IPS DF 6.9 (cell line): Measurements from ENCODE around the gene CTNNBL1.
"Not testable (repeated sequence)": the region's sequence is repeated elsewhere in the genome, so short reads cannot be mapped to it uniquely, and the experiment has no call there.

ENCODE experiments used
- DNase-seq: peaks from one replicate; pipeline ENCODE4 v3.0.0-alpha.2; 2013; ENCODE audit warnings: low read depth, low spot score
- H3K27ac ChIP-seq: one replicate; pipeline ENCODE4 v1.5.1; 2013; ENCODE audit warnings: low read length, control low read depth
- H3K27me3 ChIP-seq: 2 replicates; pipeline ENCODE4 v1.6.1; 2013; ENCODE audit warnings: mild to moderate bottlenecking, low read length; ENCODE audit not compliant: control insufficient read depth, insufficient read depth
- H3K36me3 ChIP-seq: 2 replicates; pipeline ENCODE4 v1.6.1; 2013; ENCODE audit warnings: low read length; ENCODE audit not compliant: control insufficient read depth, insufficient read depth
- H3K4me1 ChIP-seq: 2 replicates; pipeline ENCODE4 v1.6.1; 2013; ENCODE audit warnings: low read length; ENCODE audit not compliant: control insufficient read depth, insufficient read depth
- H3K4me3 ChIP-seq: 2 replicates; pipeline ENCODE4 v1.5.1; 2013; ENCODE audit warnings: mild to moderate bottlenecking, low read length
- H3K9me3 ChIP-seq: 2 replicates; pipeline ENCODE4 v1.6.1; 2013; ENCODE audit warnings: low read length, inconsistent platforms; ENCODE audit not compliant: control insufficient read depth, insufficient read depth
- WGBS: extraction: QIAGEN DNeasy Blood & Tissue Kit; methylation state at CpG from one replicate; pipeline ENCODE4 v1.1.7; 2013; ENCODE audit warnings: mixed read lengths, missing lambda C conversion rate; ENCODE audit not compliant: insufficient read length, insufficient coverage; 5-methylcytosine and 5-hydroxymethylcytosine counted together

CTNNBL1 gene

DNA sequence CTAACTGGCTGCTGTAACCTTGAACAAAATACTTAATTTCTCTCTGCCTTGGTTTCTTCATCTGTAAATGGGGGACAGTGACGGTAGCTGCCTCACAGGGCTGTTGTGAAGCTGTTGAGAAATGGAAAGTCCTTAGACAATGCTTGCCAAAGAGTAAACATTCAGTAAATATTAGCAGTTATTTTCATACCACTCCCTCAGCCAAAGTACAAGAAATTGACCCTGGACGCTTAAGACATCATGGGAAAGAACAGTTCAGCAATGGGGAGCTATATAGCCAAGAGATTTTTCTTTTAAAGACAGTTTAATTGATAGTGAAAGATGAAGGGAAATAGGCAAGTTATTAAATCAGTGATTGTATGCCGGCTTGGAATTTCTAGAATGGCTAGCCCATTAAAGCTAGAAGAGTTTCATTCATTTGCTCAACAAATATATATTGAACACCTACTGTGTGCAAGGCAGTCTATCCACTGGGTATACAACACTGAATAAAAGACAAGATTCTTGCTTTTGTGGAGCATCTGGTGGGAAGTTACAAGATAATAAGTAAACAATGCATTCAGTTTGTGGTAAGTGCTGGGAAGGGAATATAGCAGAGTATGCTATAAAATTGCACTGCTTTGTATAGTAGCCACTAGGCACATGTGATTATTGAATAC lies 2.0 kb downstream of the CTNNBL1 start:
- H3K27ac ChIP-seq, result no peak overlapping the region
- no peaks in the 10 kb centered on the region for H3K27me3 ChIP-seq
- H3K36me3 ChIP-seq, result no peaks in the 10 kb centered on the region
- no peaks in the 10 kb centered on the region for H3K4me1 ChIP-seq
- H3K9me3 ChIP-seq, result no peaks in the 10 kb centered on the region
- DNase-seq, result no peak
- H3K4me3 ChIP-seq, result no peak overlapping the region
- WGBS, result no CpG with 5 or more reads among the region's 3 CpGs

DNA sequence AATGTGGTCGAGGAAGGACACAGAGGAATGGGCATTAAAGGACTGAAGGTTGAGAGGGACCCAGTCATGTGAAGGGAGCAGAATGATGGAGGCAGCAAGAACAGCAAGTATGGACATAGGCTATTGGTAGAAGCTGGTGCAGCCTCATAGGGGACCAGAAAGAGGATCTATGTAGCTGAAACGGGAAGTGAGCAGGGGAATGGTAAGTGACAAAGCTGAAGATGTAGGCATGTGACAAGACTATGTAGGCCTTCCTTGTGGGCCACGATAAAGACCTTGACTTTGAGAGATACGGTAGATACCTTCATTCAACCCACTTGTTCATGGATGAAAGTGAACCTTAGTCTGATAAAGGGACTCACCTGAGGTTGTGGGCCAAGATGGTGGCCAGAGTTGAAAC lies 3.5 kb downstream of the CTNNBL1 start:
- H3K27me3 ChIP-seq, result no peaks in the 10 kb centered on the region
- WGBS, result no CpG with 5 or more reads among the region's 4 CpGs
- H3K4me1 ChIP-seq, result no peaks in the 10 kb centered on the region
- no peaks in the 10 kb centered on the region for H3K36me3 ChIP-seq
- no peaks in the 10 kb centered on the region for H3K9me3 ChIP-seq
- no peak overlapping the region for H3K27ac ChIP-seq
- H3K4me3 ChIP-seq, result no peak overlapping the region
- DNase-seq, result no peak

DNA sequence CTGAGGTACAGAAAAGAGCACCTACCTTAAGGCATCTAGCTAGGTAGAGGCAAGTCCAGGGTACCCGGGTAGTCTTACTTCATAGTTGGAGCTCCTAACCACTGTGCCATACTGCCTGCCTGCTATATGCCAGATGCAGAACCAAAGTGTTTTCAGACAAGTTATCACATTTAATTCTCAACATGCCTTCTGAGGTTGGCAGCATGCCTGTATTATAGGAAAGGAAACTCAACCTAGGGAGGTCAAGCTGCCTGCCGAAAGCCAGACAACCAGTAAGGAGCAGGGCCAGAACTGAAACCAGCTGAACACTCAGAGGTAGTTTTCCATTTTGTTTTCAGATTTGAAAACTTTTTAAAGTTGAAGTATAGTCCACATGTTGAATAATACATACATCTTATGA lies 5.4 kb downstream of the CTNNBL1 start:
- no peak for DNase-seq
- Histone ChIP-seq H3K4me3 (no peak overlapping the region), H3K27ac (no peak overlapping the region), H3K9me3 (no peaks in the 10 kb centered on the region), H3K36me3 (no peaks in the 10 kb centered on the region), H3K4me1 (no peaks in the 10 kb centered on the region), H3K27me3 (no peaks in the 10 kb centered on the region)
- no CpG with 5 or more reads among the region's 2 CpGs for WGBS

DNA sequence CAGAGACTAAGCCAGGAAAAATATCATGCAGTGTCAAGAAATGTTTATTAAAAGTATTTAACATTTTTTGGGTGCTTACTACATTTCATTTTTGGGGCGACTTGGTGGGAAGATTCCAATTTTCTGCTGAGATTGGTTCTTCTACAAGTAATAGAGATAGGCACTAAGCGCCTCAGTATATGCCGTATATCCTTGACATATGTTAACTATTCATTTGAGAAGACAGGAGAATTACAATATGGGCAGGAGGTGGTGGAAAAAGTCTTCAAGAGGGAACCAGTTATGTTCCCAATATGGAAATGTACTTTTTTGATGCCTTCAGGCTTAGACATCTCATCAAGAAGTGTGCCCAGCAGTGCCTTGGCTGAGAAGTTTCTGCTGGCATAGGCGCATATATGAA lies 6.5 kb downstream of the CTNNBL1 start:
- Histone ChIP-seq H3K4me1 (no peaks in the 10 kb centered on the region), H3K27me3 (no peaks in the 10 kb centered on the region), H3K4me3 (no peak overlapping the region), H3K9me3 (no peaks in the 10 kb centered on the region), H3K27ac (no peak overlapping the region), H3K36me3 (no peaks in the 10 kb centered on the region)
- no peak for DNase-seq
- no CpG with 5 or more reads among the region's 4 CpGs for WGBS

DNA sequence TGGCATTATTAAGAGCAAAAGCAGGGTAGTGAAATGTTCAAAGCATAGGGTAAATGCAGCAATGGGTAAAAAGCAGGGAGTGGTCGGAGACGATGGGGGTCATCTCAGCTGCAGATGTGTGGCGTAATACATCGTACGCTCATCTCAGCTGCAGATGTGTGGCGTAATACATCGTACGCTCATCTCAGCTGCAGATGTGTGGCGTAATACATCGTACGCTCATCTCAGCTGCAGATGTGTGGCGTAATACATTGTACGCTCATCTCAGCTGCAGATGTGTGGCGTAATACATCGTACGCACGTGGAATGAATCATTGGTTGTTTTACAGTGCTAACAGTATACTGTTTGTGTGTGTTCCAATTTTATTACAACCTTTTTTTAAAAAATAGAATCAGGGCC lies 7.8 kb downstream of the CTNNBL1 start:
- H3K27ac ChIP-seq, H3K36me3 ChIP-seq, H3K27me3 ChIP-seq, DNase-seq, H3K9me3 ChIP-seq, H3K4me1 ChIP-seq, H3K4me3 ChIP-seq: not testable (repeated sequence)
- WGBS, result no CpG with 5 or more reads among the region's 17 CpGs

DNA sequence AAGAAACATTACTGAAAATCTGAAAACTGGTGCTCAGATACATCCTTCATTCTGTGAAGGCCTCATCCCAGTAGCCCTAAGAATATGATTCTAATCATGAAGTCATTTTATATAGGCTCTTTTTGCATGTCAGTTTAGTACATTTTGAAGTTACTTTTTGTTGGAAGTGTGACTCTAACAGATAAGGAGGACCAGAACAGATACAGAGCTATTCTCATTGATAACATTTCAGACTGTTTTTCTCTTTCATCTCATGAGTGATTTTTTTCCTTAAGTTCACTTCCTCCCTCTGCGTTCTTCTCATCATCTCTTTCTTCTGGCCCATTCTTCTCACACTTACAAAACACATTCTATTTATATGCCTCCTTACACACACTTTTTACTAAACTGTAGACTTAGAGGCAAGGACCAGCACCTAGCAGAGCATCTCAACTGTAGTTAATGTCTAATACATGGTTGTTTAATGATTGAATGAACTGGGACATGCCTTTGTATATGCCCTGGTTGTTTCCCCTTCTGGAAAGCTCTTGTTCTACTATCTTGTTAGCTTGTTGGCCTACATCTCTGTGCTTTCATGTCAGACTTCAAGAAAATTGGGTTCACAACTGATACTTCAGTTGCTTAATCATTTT lies 8.7 kb downstream of the CTNNBL1 start:
- Histone ChIP-seq H3K4me1 (no peaks in the 10 kb centered on the region), H3K27me3 (no peaks in the 10 kb centered on the region), H3K36me3 (no peaks in the 10 kb centered on the region), H3K4me3 (no peak overlapping the region), H3K27ac (no peak overlapping the region), H3K9me3 (no peaks in the 10 kb centered on the region)
- WGBS, result 100% methylated on average over 1 of the region's 1 CpG
- no peak for DNase-seq

DNA sequence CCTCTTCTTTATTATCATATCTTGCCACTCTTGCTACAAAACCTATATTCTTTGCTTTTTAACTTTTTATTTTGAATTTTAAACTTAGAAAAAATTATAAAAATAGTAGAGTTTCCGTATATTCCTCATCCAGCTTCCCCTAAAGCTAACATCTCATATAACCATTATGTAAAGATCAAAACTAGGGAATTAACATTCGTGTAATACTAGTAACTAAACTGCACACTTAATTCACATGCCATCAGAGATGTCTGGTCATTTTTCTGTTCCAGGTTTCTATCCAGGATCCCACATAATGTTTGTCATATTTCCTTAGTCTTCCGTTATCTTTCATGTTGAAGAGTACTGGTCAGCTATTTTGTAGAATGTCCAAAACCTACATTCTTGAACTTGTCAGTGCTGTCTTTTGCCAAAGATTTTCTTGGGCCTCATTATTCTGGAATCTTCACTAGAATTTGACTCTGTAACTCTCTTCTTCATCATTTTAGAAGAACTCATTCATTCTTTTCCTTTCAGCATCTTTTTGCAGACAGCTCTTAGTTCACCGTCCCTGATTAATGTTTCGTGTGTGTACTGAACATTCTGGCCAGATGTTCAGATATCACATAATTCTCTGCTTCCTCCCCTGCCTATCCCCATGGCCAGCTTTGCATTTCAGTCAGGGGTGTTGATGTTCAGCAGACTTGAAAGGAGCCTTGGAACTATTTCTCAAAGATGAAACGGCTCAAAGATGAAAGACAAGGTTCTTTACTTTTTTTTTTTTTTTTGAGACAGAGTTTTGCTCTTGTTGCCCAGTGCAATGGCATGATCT lies 9.4 kb downstream of the CTNNBL1 start:
- Histone ChIP-seq H3K36me3 (no peaks in the 10 kb centered on the region), H3K4me1 (no peaks in the 10 kb centered on the region), H3K27ac (no peak overlapping the region), H3K27me3 (no peaks in the 10 kb centered on the region), H3K4me3 (no peak overlapping the region), H3K9me3 (no peaks in the 10 kb centered on the region)
- DNase-seq, result no peak
- WGBS, result no CpG with 5 or more reads among the region's 6 CpGs

DNA sequence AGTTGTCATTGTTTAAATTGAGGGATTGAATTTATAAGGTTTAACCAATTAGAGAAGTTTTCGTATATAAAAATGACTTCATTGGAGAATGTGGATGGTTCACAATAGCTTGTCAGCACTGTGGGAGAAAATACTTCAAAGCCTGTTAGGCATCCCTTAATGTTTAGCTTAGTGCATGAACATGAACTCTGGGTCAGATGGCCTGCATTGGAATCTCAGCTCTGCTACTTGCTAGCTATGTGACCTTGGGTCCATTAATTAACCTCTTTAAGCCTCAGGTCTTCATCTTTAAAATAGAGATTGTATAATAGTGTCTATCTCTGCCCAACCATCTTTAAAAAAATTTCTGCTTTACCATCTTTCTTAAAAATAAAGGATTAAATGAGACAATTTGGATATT lies 11.1 kb downstream of the CTNNBL1 start:
- no peak for DNase-seq
- no peaks in the 10 kb centered on the region for H3K4me1 ChIP-seq
- no peak overlapping the region for H3K4me3 ChIP-seq
- no peak overlapping the region for H3K27ac ChIP-seq
- H3K9me3 ChIP-seq, result no peaks in the 10 kb centered on the region
- no peaks in the 10 kb centered on the region for H3K36me3 ChIP-seq
- 100% methylated on average over 1 of the region's 1 CpG for WGBS
- no peaks in the 10 kb centered on the region for H3K27me3 ChIP-seq

DNA sequence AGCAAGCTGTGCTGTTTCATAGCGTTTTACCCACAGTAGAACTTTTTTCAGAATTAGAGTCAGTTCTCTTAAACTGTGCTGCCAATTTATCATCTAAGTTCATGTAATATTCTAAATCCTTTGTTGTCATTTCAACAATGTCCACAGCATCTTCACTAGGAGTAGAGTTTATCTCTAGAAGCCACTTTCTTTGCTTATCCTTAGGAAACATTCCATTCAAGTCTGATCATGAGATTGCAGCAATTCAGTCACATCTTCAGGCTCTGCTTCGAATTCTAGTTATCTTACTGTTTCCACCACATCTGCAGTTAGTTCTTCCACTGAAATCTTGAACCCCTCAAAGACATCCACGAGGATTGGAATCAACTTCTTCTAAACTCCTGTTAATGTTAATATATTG lies 12.5 kb downstream of the CTNNBL1 start:
- Histone ChIP-seq H3K27ac (no peak overlapping the region), H3K27me3 (no peaks in the 10 kb centered on the region), H3K4me3 (no peak overlapping the region), H3K36me3 (no peaks in the 10 kb centered on the region), H3K9me3 (no peaks in the 10 kb centered on the region), H3K4me1 (no peaks in the 10 kb centered on the region)
- DNase-seq, result no peak
- WGBS, result no CpG with 5 or more reads among the region's 3 CpGs

DNA sequence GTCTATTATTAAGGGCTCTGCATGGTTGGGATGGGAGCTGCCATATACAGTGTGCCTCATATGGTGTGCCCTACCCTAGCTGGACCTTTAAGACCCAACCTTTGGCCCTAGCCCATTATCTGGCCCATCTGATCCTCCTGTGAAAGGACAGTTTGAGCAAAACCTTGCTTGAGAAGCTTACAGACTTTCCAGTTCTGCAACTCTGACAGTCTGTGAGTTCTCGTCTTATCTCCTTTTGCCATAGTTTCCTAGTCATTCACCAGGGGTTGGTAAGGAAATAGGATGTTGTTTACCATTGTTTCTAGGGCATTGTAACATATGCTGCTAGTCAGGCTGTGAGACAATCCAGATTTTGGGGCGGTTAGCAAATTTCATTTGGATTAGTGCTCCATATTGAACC lies 17.2 kb downstream of the CTNNBL1 start:
- Histone ChIP-seq H3K27ac (no peak overlapping the region), H3K9me3 (no peaks in the 10 kb centered on the region), H3K27me3 (no peaks in the 10 kb centered on the region), H3K4me1 (no peaks in the 10 kb centered on the region), H3K4me3 (no peak overlapping the region), H3K36me3 (no peaks in the 10 kb centered on the region)
- WGBS, result no CpG with 5 or more reads among the region's 2 CpGs
- no peak for DNase-seq
